Right lobe of liver (tissue), 4 donors: Measurements from ENCODE around the gene SIL1.

ENCODE experiments used
- CTCF ChIP-seq, 4 donors: fragments of 200-600 bp in 3 of 4; fragments of 450-650 bp in 1 of 4; IDR thresholded peaks; one replicate each; pipeline versions ENCODE4 v1.5.1 to v1.8.0; 2016 to 2022; ENCODE audit warnings: antibody characterized with exemption in 4 of 4, mild to moderate bottlenecking in 2 of 4
- POLR2A ChIP-seq: fragments of 450-650 bp; IDR thresholded peaks from one replicate; pipeline ENCODE4 v1.6.1; 2017; ENCODE audit warnings: antibody characterized with exemption, mild to moderate bottlenecking
- donor health status: DM: no; HTN: no; CAD: no.
- donor health status: DM: no; HTN: no; CAD: no.
- donor health status: DM: no; HTN: yes; CAD: no.

DNA sequence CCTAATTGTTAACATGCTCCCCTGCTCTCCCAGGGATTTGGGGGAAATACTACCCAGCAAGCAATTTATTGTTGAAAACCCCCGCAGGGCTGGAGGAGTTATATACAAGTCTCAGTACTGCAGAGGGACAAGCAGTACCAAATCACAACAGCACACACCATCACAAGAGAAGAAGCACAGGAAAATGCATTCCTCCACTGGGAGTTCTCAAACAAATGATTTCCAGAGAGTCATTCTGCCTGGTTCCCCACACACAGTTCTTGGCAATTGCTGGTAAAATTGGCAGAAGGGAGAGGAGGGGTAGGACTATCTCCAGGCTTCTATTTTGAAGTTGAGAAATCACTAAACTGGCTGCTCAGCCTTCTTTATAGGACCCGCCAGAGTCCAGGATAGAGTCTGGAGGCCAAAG lies 16.8 kb downstream of the SIL1 start:
- no peak for TF ChIP-seq CTCF (IDR thresholded peaks at IDR 0.05)
- no peak for TF ChIP-seq POLR2A
